Epithelial cell of proximal tubule (primary cell): ENCODE results near the gene ZFYVE19. TPM values are rescaled to one million over a fixed set of nuclear protein-coding genes. Genes with fewer than 3 reads are reported as not detected.

Experiments
- DNase-seq: peaks from one replicate; pipeline ENCODE4 v3.0.0-alpha.2; 2011; ENCODE audit warnings: low read depth
- H3K4me3 ChIP-seq: 2 replicates; pipeline ENCODE4 v1.5.1; 2011; ENCODE audit warnings: low read depth, mild to moderate bottlenecking, low read length
- CTCF ChIP-seq: conservative IDR thresholded peaks from 2 replicates; pipeline ENCODE4 v1.5.1; 2012; ENCODE audit warnings: low read depth, mild to moderate bottlenecking, low read length
- total RNA-seq: library from RNA; depleted of rRNA; stranded (reverse); fragments of >200 nt; gene quantifications from 2 replicates; pipeline ENCODE4 v1.2.3, GENCODE V29; 2015

The ZFYVE19 gene
- total RNA-seq, 1 donor from 2014 or later = 34.8 TPM

- no peak for DNase-seq
- H3K4me3 ChIP-seq = no peak overlapping the region
- no peak for TF ChIP-seq CTCF
Observed at GRCh38 chr15:40841741-40842140, 34.9 kb downstream of the ZFYVE19 start.

- no peak for DNase-seq
- H3K4me3 ChIP-seq = peak overlapping the region; percentile 84
- TF ChIP-seq CTCF = no peak
Observed at GRCh38 chr15:40843261-40843884, 36.5 kb downstream of the ZFYVE19 start.

DNA sequence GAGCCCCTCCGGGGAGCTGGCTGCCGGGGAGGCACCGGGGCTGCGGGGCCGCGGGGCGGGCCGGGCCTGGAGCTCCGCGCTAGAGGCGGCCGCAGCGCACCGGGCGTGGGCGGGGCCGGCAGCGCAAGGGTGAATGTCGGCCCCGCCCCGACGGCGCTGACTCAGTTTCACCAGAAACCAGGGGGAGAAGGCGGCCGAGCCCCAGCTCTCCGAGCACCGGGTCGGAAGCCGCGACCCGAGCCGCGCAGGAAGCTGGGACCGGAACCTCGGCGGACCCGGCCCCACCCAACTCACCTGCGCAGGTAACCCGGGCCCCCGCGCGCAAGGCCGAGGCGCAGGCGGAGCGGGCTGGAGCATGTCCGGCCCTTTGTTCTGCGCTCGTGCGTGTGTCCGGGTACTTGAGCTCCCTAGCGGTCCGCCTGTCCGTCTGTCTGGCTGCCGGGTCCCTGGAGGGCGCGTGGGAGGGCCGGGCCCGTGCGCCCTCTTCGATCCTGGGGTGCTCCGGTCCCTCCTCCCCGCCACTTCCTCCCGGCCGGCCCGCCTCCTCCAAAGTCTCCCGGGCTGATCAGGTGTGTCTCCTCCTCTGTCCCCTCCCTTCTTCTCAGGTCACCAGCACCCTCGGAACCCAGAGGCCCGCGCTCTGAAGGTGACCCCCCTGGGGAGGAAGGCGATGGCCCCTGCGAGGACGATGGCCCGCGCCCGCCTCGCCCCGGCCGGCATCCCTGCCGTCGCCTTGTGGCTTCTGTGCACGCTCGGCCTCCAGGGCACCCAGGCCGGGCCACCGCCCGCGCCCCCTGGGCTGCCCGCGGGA lies 37.2 kb downstream of the ZFYVE19 start, which contains the start of gene SPINT1:
Gene SPINT1 (plus strand): TSS at position 164 of the 811 bp plus-strand sequence. CDS start 507 bp downstream, at position 671.
- H3K4me3 ChIP-seq = peak within 1 kb of the TSS; percentile 84
- no peak for TF ChIP-seq CTCF
- no peak for DNase-seq

- TF ChIP-seq CTCF = no peak
- peak overlapping the region; percentile 84 for H3K4me3 ChIP-seq
- no peak for DNase-seq
Observed at GRCh38 chr15:40844696-40845030, 37.8 kb downstream of the ZFYVE19 start.

DNA sequence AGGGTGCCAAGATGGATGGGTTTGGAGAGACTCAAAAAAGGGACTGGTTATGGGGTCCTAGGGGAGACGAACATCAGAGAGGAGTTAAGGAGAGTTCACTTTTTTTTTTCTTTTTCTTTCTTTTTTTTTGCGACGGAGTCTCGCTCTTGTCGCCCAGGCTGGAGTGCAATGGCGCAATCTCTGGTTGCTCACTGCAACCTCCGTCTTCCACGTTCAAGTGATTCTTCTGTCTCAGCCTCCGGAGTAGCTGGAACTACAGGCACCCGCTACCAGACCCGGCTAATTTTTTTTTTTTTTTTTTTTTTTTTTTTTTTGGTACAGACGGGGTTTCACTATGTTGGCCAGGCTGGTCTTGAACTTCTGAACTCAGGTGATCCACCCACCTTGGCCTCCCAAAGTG lies 38.1 kb downstream of the ZFYVE19 start:
- DNase-seq = no peak
- peak overlapping the region; percentile 84 for H3K4me3 ChIP-seq
- TF ChIP-seq CTCF = no peak

DNA sequence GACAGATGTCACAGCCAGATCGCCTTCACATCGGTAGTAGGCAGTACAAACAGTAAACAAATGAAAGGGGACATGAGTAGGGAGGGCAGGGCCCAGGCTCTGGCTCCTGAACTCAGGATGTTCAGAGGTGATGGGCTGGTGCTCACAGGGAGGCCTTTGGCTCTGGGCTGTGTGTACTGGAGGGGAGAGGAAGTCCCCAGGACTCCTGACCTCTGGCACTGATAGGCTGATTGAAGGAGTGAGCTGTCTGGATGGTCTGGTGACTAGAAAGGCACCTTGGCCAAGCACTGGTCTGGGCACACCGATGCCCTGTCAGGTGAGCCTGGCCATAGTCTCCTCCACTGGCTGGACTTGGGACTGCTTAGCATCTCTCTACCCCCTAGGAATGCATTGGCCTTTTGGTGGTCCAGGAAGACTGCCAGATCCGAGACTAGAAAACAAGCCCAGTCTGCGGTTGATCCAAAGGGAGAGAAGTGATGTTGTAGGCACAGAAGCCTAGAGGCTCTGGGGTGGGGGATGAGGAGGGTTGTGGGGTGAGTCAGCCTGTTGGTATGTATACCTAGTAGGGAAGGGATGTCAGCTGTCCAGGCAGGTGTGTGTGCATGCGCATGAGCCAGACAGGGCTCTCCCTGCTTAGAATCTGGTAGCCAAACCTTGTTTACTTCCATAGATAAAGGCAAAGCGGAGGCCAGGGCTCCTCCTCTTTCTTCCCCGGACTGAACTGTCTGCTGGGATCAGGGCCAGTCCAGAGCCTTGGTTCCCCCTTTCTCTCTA lies 38.8 kb downstream of the ZFYVE19 start:
- H3K4me3 ChIP-seq = peak overlapping the region; percentile 84

More for the DNA sequence above, 38.8 kb downstream of the ZFYVE19 start:
- no peak for DNase-seq
- TF ChIP-seq CTCF = no peak
